AG10803 (cell line): ENCODE data around the gene SCN7A.
"Not testable (repeated sequence)": the region's sequence is repeated elsewhere in the genome, so short reads cannot be mapped to it uniquely, and the experiment has no call there.

ENCODE experiments used
- DNase-seq: peaks from one replicate; pipeline ENCODE4 v3.0.0; 2010; ENCODE audit warnings: low read depth
- H3K4me3 ChIP-seq: 2 replicates; pipeline ENCODE4 v1.5.1; 2011; ENCODE audit warnings: mild to moderate bottlenecking, low read length, control low read depth
- CTCF ChIP-seq: conservative IDR thresholded peaks from 2 replicates; pipeline ENCODE4 v1.5.1; 2011; ENCODE audit warnings: mild to moderate bottlenecking, low read length, control low read depth, inconsistent platforms

Gene SCN7A

GRCh38 chr2:166418853-166419615 lies 75.0 kb downstream of the SCN7A start:
- no peak for DNase-seq
- H3K4me3 ChIP-seq = no peak overlapping the region
- TF ChIP-seq CTCF = no peak

DNA sequence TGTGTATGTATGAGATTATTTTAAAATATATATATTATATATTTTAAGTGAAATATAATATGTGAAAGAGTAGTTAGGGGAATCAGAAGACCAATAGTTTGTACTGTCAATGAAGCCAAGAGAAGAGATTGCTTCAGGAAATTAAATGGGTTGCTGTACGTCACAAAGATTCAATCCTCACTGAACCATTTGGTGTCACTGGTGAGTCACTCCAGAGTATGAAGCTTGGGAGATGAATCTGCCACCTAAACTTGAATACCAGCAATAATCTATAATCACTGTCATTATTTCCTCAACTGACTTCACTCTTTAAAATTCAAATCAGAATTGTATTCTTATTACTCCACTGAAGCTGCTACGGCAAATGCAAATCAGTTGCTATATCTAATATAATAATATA lies 76.4 kb downstream of the SCN7A start:
- TF ChIP-seq CTCF = no peak
- DNase-seq = peak; percentile 34
- no peak overlapping the region for H3K4me3 ChIP-seq

DNA sequence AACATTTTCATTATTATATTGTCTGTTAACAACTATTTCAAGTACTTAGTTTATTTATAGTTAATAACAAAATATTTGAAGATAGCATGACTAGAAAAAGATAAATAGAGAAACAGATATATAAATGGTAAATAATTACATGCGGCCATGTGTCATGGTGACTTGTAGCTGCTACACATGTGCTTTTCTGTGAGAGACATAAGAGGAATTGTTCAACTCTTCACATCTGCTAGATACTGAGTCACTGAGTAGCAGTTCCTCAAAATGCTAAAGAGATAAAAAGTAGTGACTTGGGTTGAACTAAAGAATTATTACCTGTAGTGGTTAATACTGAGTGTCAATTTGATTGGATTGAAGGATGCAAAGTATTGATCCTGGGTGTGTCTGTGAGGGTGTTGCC lies 80.8 kb downstream of the SCN7A start:
- DNase-seq = peak; percentile 20
- no peak overlapping the region for H3K4me3 ChIP-seq
- no peak for TF ChIP-seq CTCF

DNA sequence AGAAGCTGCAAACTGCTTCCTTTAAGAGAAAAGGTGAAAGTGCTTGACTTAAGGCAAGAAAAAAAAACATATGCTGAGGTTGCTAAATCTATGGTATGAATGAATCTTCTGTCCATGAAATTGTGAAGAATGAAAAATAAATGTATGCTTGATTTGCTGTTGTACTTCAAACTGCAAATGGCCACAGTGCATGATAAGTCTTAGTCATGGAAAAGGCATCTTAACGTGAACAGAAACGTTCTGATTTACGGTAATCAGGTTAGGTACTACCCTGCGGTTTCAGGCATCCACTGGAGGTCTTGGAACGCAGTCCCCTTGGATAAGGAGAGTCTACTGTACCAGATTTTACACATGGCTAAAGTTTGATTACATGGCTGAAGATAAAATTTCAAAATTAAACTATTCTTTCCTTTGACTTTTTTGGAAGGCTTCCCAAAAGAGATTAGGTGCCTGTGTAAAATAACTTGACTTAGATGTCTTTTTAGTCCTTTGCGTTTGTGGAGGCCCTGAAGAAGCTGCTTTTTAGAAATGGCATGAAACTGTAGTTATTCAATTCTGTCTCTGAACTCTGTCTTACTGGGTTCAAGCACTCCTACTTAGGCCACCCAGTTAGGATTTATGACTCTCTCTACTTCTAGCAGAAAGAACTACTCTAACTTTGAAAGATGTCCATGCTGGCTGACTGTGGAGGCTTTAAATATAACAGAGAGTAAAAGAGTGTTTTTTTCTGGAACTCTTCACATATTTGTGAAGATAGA lies 82.4 kb downstream of the SCN7A start:
- no peak for TF ChIP-seq CTCF
- peak; percentile 39 for DNase-seq
- H3K4me3 ChIP-seq = no peak overlapping the region

DNA sequence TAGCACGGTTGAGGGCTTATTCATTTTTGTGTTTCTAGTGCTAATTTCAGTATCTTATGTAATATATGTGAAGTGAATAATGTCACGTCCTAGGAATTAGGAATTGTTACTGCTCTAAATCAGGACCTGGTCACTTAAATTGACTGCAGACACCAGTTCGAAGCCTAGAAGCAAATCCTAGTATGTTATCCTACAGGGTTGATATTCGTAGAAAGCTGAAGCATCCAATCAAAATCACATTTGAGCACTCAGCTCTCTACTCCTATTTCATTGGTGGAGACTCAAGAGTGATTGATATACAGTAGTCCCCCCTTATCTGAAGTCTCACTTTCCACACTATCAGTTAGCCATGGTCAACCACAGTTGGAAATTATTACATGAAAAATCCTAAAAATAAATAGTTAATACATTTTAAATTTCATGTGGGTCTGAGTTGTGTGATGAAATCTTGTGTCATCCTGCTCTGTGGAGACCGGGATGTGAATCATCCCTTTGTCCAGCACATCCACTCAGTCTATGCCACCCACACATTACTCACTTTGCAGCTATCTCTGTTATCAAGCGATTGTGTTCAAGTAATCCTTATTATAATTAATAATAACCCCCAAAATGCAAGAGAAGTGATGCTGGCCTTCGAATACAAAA lies 83.1 kb downstream of the SCN7A start:
- TF ChIP-seq CTCF = no peak
- no peak overlapping the region for H3K4me3 ChIP-seq
- peak; percentile 88 for DNase-seq

DNA sequence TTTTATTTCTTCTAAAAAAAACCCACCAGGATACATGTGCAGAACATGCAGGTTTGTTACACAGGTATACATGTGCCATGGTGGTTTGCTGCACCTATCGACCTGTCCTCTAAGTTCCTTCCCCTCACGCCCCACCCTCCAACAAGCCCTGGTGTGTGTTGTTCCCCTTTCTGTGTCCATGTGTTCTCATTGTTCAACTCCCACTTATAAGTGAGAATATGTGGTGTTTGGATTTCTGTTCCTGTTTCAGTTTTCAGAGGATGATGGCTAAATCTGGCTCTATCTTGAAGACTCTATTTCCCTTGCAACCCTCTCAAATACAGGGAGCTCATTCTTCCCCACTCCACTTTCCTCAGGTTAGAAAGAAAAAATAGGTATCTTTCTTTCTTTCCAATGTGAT lies 86.3 kb downstream of the SCN7A start:
- DNase-seq, H3K4me3 ChIP-seq: not testable (repeated sequence)

- H3K4me3 ChIP-seq = no peak overlapping the region
- no peak for DNase-seq
Measured at GRCh38 chr2:166406374-166406773, 87.7 kb downstream of the SCN7A start.

More at GRCh38 chr2:166406374-166406773, 87.7 kb downstream of the SCN7A start:
- no peak for TF ChIP-seq CTCF
